HepG2 (cell line): Measurements from ENCODE around the gene OGA. TPM values are rescaled to one million over a fixed set of nuclear protein-coding genes. Genes with fewer than 3 reads are reported as not detected.

Source experiments
- BATF2 ChIP-seq: sonication (generic); formaldehyde crosslinking; IDR thresholded peaks from 2 replicates; pipeline ENCODE4 v1.8.0; 2022; ENCODE audit warnings: mild to moderate bottlenecking, missing genetic modification reagents, moderate library complexity
- CSRNP2 ChIP-seq: sonication (generic); formaldehyde crosslinking; conservative IDR thresholded peaks from 2 replicates; pipeline ENCODE4 v1.8.0; 2022; ENCODE audit warnings: low read depth, missing genetic modification reagents
- ELF3 ChIP-seq: IDR thresholded peaks from 2 replicates; pipeline ENCODE4 v1.6.1; 2016; ENCODE audit warnings: missing genetic modification reagents, missing compliant biosample characterization
- GATA4 ChIP-seq: sonication (generic); IDR thresholded peaks from 2 replicates; pipeline ENCODE4 v1.6.1; 2016; ENCODE audit warnings: antibody characterized with exemption, low read depth, borderline replicate concordance
- HCFC1 ChIP-seq: fragments of 150-350 bp; IDR thresholded peaks from 2 replicates; pipeline ENCODE4 v1.6.1; 2014; ENCODE audit warnings: low read depth, low read length
- HDAC1 ChIP-seq: sonication (generic); formaldehyde crosslinking; IDR thresholded peaks from 2 replicates; pipeline ENCODE4 v1.5.1; 2020; ENCODE audit warnings: mild to moderate bottlenecking, missing genetic modification reagents
- HIC2 ChIP-seq: sonication (generic); formaldehyde crosslinking; IDR thresholded peaks from 2 replicates; pipeline ENCODE4 v1.9.0; 2022; ENCODE audit warnings: low read depth, missing genetic modification reagents
- HOXA7 ChIP-seq: sonication (generic); formaldehyde crosslinking; IDR thresholded peaks from 2 replicates; pipeline ENCODE4 v1.8.1; 2022; ENCODE audit warnings: mild to moderate bottlenecking, missing genetic modification reagents, moderate library complexity
- LCORL ChIP-seq, 2 experiments: fragments of 450-650 bp in 1 of 2; sonication (generic) in 1 of 2; formaldehyde crosslinking in 1 of 2; IDR thresholded peaks; 2 replicates each; pipeline versions ENCODE4 v1.5.0 to v1.6.1; 2017 to 2020; ENCODE audit warnings: antibody characterized with exemption in 1 of 2, missing genetic modification reagents in 1 of 2
- MBNL3 ChIP-seq: fragments of 250-450 bp; sonication (Bioruptor Pico); conservative IDR thresholded peaks from 2 replicates; pipeline ENCODE4 v1.8.0; 2022; ENCODE audit warnings: mild to moderate bottlenecking, inconsistent platforms
- NR1H2 ChIP-seq: sonication (generic); formaldehyde crosslinking; IDR thresholded peaks from 2 replicates; pipeline ENCODE4 v1.8.1; 2022; ENCODE audit warnings: low read depth, missing genetic modification reagents, borderline replicate concordance
- PLRG1 ChIP-seq: fragments of 450-650 bp; conservative IDR thresholded peaks from 2 replicates; pipeline ENCODE4 v1.6.1; 2016
- XBP1 ChIP-seq: sonication (generic); formaldehyde crosslinking; IDR thresholded peaks from 2 replicates; pipeline ENCODE4 v1.5.0; 2020; ENCODE audit warnings: missing genetic modification reagents
- ZBTB21 ChIP-seq: sonication (generic); formaldehyde crosslinking; IDR thresholded peaks from 2 replicates; pipeline ENCODE4 v1.4.0; 2020; ENCODE audit warnings: missing genetic modification reagents
- ZGPAT ChIP-seq: IDR thresholded peaks from 2 replicates; pipeline ENCODE4 v1.6.1; 2016; ENCODE audit warnings: mild to moderate bottlenecking
- ZNF446 ChIP-seq: sonication (generic); formaldehyde crosslinking; IDR thresholded peaks from 2 replicates; pipeline ENCODE4 v1.5.0; 2020; ENCODE audit warnings: mild to moderate bottlenecking, missing genetic modification reagents
- ZNF570 ChIP-seq: sonication (generic); formaldehyde crosslinking; IDR thresholded peaks from 2 replicates; pipeline ENCODE4 v1.4.0; 2020; ENCODE audit warnings: mild to moderate bottlenecking, missing genetic modification reagents, borderline replicate concordance
- ZNF597 ChIP-seq: sonication (generic); formaldehyde crosslinking; IDR thresholded peaks from 2 replicates; pipeline ENCODE4 v1.5.0; 2020; ENCODE audit warnings: missing genetic modification reagents
- ZNF629 ChIP-seq: sonication (generic); formaldehyde crosslinking; conservative IDR thresholded peaks from 2 replicates; pipeline ENCODE4 v1.5.0; 2020; ENCODE audit warnings: missing genetic modification reagents
- polyA plus RNA-seq, 8 experiments: library from polyadenylated mRNA; depleted of rRNA in 3 of 8; stranded (reverse) in 7 of 8; unstranded in 1 of 8; fragments of >200 nt; fragmentation: Illumina TruSeq in 4 of 8; extraction: Trizol in 4 of 8; gene quantifications; 2 replicates each; pipeline versions ENCODE4 v1.2.1 to v1.2.3, GENCODE V29; 2011 to 2016; ENCODE audit warnings: low read depth in 4 of 8, missing spikeins in 1 of 8, mixed read lengths in 1 of 8; ENCODE audit not compliant: insufficient read depth in 1 of 8
- total RNA-seq, 5 experiments: library from RNA; depleted of rRNA; stranded (reverse); fragments of >200 nt; fragmentation: Illumina TruSeq; extraction: Trizol; gene quantifications; 2 replicates each; pipeline ENCODE4 v1.2.3, GENCODE V29; 2016; ENCODE audit warnings: low read depth in 1 of 5
- TF ChIP-seq, protein P1 (sequence below): IDR thresholded peaks from 2 replicates; pipeline ENCODE4 v1.6.1; 2016; ENCODE audit warnings: low read depth, borderline replicate concordance
- TF ChIP-seq, protein P2 (sequence below): sonication (generic); formaldehyde crosslinking; IDR thresholded peaks from 2 replicates; pipeline ENCODE4 v1.8.0; 2022; ENCODE audit warnings: mild to moderate bottlenecking, missing genetic modification reagents; ENCODE audit not compliant: insufficient replicate concordance

The OGA gene
- total and polyA plus RNA-seq, 2 of the 13 experiments (the other 11 are each of a cell fraction or from before 2014, with no cell fraction given), result 33.2 to 39.8 TPM

DNA sequence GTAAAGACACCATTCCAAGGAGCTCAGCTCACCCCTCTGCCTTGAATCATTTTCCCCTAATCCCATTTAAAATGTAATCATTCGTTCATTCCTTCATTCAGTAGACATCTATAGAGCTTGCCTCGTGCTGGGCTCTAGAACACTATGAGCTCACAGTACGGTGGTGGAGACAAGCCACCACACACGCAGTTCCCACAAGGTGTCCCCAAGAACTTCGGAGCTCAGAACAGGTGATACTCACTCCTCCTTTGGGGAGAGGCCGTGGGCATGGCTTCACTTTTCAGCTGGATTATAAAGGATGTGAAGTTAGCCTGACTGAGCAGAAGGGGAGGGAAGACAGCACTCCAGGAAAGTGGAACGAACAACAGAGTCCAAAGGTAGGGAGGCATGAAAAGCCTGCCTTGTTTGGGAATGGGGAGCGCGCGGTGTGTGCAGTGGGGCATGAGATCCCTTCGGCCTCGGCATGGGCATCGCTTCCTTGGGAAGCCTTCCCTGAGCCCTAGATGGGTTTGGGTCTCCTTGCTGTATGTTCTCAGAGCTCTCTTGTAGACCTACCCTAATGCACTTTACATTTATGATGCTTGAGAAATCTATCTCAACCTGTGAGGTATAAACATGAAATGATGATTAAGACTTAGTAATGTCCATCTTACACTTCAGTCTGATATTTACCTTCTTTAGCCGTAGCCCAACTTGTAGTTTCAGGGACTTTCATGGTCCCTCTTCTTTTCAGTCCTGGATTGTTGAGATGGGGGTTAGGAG lies 809 bp upstream of the OGA start (continued):
- no peak; the same call in 1 of the 2 replicates for TF ChIP-seq HDAC1 (CRISPR knock-in tag)
- no peak for TF ChIP-seq PLRG1
- TF ChIP-seq BATF2, result no peak
- no peak for TF ChIP-seq HIC2 (CRISPR knock-in tag)
- TF ChIP-seq ZNF597 (CRISPR knock-in tag), result no peak
- TF ChIP-seq ZNF629 (CRISPR knock-in tag), result no peak
- no peak for TF ChIP-seq HCFC1
- no peak for TF ChIP-seq GATA4
- TF ChIP-seq, protein P1, sequence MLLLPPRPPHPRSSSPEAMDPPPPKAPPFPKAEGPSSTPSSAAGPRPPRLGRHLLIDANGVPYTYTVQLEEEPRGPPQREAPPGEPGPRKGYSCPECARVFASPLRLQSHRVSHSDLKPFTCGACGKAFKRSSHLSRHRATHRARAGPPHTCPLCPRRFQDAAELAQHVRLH (CRISPR knock-in tag), result no peak
- no peak for TF ChIP-seq MBNL3
- TF ChIP-seq XBP1 (CRISPR knock-in tag), result no peak
- TF ChIP-seq HOXA7, result no peak
- no peak for TF ChIP-seq ZNF570 (CRISPR knock-in tag)
- no peak for TF ChIP-seq ZGPAT (CRISPR knock-in tag)
- TF ChIP-seq CSRNP2 (CRISPR knock-in tag), result no peak
- TF ChIP-seq NR1H2, result no peak
- TF ChIP-seq, protein P2, sequence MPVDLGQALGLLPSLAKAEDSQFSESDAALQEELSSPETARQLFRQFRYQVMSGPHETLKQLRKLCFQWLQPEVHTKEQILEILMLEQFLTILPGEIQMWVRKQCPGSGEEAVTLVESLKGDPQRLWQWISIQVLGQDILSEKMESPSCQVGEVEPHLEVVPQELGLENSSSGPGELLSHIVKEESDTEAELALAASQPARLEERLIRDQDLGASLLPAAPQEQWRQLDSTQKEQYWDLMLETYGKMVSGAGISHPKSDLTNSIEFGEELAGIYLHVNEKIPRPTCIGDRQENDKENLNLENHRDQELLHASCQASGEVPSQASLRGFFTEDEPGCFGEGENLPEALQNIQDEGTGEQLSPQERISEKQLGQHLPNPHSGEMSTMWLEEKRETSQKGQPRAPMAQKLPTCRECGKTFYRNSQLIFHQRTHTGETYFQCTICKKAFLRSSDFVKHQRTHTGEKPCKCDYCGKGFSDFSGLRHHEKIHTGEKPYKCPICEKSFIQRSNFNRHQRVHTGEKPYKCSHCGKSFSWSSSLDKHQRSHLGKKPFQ, result no peak
- TF ChIP-seq ZBTB21, result 0 out of 2 replicates have a peak, but pooled peaks have one; percentile 36
- TF ChIP-seq ZNF446 (CRISPR knock-in tag), result no peak; the same call in 1 of the 2 replicates
- TF ChIP-seq ELF3 (CRISPR knock-in tag), result peak; percentile 30; the same call in 1 of the 2 replicates
- TF ChIP-seq LCORL (IDR thresholded peaks at IDR 0.05), result no peak
- TF ChIP-seq LCORL (CRISPR knock-in tag; IDR thresholded peaks at IDR 0.05), result no peak
